Measurements from ENCODE around the gene ASB1.

The ASB1 gene

DNA sequence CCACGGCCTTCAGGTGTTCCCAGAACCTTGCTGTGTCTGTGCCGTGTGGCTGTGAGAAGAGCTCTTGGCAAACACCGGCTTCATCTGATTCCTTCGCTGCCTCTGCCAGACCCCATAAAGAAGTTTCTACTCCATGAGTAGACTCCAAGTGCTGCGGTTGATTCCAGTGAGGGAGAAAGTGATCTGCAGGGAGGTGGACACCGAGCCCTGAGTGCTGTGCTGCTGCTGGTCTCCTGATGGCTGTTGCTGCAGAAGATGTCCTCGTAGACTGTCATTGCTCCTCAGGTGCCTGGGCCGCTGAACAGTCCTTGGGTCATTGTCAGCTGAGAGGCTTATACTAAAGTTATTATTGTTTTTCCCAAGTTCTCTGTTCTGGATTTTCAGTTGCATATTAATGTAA is 19.6 kb downstream of the ASB1 start:
- TF ChIP-seq TCF4 (CRISPR knock-in tag; IDR thresholded peaks at IDR 0.05; ENCODE audit: borderline replicate concordance) = no peak
- TF ChIP-seq PPARA (CRISPR knock-in tag; IDR thresholded peaks at IDR 0.05; ENCODE audit: borderline replicate concordance) = no peak
- TF ChIP-seq ZNF8 (CRISPR knock-in tag; IDR thresholded peaks at IDR 0.05) = no peak
- no peak for TF ChIP-seq OSR1 (CRISPR knock-in tag; IDR thresholded peaks at IDR 0.05)
- TF ChIP-seq GLIS3 (CRISPR knock-in tag; IDR thresholded peaks at IDR 0.05) = no peak
- TF ChIP-seq, protein P1, sequence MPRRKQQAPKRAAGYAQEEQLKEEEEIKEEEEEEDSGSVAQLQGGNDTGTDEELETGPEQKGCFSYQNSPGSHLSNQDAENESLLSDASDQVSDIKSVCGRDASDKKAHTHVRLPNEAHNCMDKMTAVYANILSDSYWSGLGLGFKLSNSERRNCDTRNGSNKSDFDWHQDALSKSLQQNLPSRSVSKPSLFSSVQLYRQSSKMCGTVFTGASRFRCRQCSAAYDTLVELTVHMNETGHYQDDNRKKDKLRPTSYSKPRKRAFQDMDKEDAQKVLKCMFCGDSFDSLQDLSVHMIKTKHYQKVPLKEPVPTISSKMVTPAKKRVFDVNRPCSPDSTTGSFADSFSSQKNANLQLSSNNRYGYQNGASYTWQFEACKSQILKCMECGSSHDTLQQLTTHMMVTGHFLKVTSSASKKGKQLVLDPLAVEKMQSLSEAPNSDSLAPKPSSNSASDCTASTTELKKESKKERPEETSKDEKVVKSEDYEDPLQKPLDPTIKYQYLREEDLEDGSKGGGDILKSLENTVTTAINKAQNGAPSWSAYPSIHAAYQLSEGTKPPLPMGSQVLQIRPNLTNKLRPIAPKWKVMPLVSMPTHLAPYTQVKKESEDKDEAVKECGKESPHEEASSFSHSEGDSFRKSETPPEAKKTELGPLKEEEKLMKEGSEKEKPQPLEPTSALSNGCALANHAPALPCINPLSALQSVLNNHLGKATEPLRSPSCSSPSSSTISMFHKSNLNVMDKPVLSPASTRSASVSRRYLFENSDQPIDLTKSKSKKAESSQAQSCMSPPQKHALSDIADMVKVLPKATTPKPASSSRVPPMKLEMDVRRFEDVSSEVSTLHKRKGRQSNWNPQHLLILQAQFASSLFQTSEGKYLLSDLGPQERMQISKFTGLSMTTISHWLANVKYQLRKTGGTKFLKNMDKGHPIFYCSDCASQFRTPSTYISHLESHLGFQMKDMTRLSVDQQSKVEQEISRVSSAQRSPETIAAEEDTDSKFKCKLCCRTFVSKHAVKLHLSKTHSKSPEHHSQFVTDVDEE (CRISPR knock-in tag; IDR thresholded peaks at IDR 0.05) = no peak
- TF ChIP-seq CSDC2 (CRISPR knock-in tag; IDR thresholded peaks at IDR 0.05) = no peak
- no peak for TF ChIP-seq SNAI2 (CRISPR knock-in tag; IDR thresholded peaks at IDR 0.05)
- TF ChIP-seq RARB (CRISPR knock-in tag; IDR thresholded peaks at IDR 0.05) = no peak
- TF ChIP-seq, protein P2, sequence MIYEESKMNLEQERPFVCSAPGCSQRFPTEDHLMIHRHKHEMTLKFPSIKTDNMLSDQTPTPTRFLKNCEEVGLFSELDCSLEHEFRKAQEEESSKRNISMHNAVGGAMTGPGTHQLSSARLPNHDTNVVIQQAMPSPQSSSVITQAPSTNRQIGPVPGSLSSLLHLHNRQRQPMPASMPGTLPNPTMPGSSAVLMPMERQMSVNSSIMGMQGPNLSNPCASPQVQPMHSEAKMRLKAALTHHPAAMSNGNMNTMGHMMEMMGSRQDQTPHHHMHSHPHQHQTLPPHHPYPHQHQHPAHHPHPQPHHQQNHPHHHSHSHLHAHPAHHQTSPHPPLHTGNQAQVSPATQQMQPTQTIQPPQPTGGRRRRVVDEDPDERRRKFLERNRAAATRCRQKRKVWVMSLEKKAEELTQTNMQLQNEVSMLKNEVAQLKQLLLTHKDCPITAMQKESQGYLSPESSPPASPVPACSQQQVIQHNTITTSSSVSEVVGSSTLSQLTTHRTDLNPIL (CRISPR knock-in tag; IDR thresholded peaks at IDR 0.05; ENCODE audit: low read depth) = no peak
- TF ChIP-seq ZNF70 (CRISPR knock-in tag; IDR thresholded peaks at IDR 0.05) = no peak
- no peak for ATAC-seq

DNA sequence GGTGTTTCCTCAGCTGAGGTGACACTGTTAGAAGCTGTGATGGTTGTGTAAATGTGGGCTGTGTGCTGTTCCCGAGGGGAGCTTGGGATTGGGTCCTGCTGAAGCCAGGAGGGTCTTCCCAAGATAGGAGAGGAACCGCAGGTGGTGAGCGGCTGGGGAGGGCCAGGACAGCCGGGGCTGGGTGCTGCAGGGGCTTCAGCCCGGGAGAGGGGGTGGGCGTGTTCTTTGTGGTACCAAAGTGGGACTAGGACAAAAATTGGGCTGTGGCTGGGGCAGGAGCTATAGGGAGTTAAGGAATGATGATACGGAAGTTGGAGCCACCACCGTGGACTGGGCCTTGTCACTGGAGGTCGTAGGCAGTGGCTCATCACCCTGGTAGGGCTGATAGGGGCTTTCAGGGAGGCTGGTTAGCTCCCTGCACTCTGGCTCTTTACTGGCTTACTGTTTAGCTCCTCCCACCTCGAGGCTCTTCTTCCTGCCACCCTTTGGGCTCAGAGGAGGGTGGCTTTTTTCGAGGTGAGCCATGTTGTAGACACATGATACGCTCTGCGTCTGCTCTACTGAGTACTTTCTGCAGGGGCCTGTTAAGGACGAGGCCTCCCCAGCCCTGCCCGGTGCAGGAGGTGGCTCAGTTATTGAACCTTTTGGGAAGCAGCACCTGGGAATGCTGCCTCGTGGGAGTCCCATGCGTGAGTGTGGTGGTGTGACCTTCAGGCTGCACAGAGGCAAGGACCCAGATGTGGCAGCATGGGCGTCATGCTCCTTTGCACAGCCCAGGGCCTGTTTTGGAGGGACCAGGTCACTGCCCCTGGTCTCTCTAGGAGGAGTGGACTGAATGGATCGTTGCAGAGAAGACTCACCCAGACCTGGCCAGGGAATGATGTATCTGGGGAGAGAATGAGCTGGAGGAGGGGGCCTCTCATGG is 21.6 kb downstream of the ASB1 start:
- TF ChIP-seq ZC3H10 (CRISPR knock-in tag; IDR thresholded peaks at IDR 0.05) (no peak), ESRRG (CRISPR knock-in tag; IDR thresholded peaks at IDR 0.05) (no peak), ZFP3 (CRISPR knock-in tag; IDR thresholded peaks at IDR 0.05) (no peak), SNAI2 (CRISPR knock-in tag; IDR thresholded peaks at IDR 0.05) (no peak), ZNF70 (CRISPR knock-in tag; IDR thresholded peaks at IDR 0.05) (no peak), ZFP30 (CRISPR knock-in tag; IDR thresholded peaks at IDR 0.05) (no peak), RARB (CRISPR knock-in tag; IDR thresholded peaks at IDR 0.05) (no peak), ZNF565 (CRISPR knock-in tag; conservative IDR thresholded peaks at IDR 0.05; ENCODE audit: low read depth) (no peak), ZNF8 (CRISPR knock-in tag; IDR thresholded peaks at IDR 0.05) (no peak), GLIS3 (CRISPR knock-in tag; IDR thresholded peaks at IDR 0.05) (no peak)
- TF ChIP-seq, protein P1 (CRISPR knock-in tag; IDR thresholded peaks at IDR 0.05) = no peak
- TF ChIP-seq, protein P3, sequence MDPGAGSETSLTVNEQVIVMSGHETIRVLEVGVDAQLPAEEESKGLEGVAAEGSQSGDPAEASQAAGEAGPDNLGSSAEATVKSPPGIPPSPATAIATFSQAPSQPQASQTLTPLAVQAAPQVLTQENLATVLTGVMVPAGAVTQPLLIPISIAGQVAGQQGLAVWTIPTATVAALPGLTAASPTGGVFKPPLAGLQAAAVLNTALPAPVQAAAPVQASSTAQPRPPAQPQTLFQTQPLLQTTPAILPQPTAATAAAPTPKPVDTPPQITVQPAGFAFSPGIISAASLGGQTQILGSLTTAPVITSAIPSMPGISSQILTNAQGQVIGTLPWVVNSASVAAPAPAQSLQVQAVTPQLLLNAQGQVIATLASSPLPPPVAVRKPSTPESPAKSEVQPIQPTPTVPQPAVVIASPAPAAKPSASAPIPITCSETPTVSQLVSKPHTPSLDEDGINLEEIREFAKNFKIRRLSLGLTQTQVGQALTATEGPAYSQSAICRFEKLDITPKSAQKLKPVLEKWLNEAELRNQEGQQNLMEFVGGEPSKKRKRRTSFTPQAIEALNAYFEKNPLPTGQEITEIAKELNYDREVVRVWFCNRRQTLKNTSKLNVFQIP (CRISPR knock-in tag; IDR thresholded peaks at IDR 0.05; ENCODE audit: borderline replicate concordance, low read depth) = no peak
- no peak for ATAC-seq

DNA sequence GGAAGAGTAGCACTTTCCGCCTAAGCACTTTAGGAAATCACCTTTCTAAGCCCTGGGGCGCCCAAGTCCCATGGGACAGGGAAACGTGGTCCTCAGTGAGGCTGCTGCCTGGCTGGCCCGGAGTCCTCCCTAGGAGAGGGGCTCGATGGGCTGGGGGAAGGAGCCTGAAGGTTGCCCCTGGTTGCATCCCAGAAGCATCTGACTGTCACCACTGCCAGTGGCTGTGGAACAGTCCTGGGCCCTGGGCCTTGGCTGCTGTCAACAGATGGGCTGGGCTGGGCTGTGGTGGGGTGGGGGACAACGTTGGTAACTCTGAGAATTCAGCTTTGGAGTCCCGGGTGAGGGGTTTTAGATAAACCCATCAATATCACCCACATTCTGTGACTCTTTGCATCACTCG is 22.5 kb downstream of the ASB1 start:
- no peak for ATAC-seq
- TF ChIP-seq BACH2 (CRISPR knock-in tag; IDR thresholded peaks at IDR 0.05; ENCODE audit: borderline replicate concordance) (no peak), TOX (CRISPR knock-in tag; IDR thresholded peaks at IDR 0.05; ENCODE audit: borderline replicate concordance) (no peak), ZFP3 (CRISPR knock-in tag; IDR thresholded peaks at IDR 0.05) (no peak), ESRRG (CRISPR knock-in tag; IDR thresholded peaks at IDR 0.05) (no peak), ARNTL (CRISPR knock-in tag; IDR thresholded peaks at IDR 0.05; ENCODE audit: borderline replicate concordance, low read depth) (no peak), TCF4 (CRISPR knock-in tag; IDR thresholded peaks at IDR 0.05; ENCODE audit: borderline replicate concordance) (no peak), PPARA (CRISPR knock-in tag; IDR thresholded peaks at IDR 0.05; ENCODE audit: borderline replicate concordance) (no peak), ZFP30 (CRISPR knock-in tag; IDR thresholded peaks at IDR 0.05) (no peak), ZNF8 (CRISPR knock-in tag; IDR thresholded peaks at IDR 0.05) (no peak)
